Sigmoid colon (tissue), 7 donors: Measurements from ENCODE around the gene WHRN. TPM values are rescaled to one million over a fixed set of nuclear protein-coding genes. Genes with fewer than 3 reads are reported as not detected.

Experiments used
- DNase-seq: peaks from one replicate; pipeline ENCODE4 v3.0.0-alpha.2; 2019
- H3K27ac ChIP-seq, 4 donors: fragments of 200-600 bp; sonication (generic); one replicate each; pipeline ENCODE4 v1.5.1; 2016 to 2019; ENCODE audit warnings: mild to moderate bottlenecking in 1 of 4
- H3K27me3 ChIP-seq, 3 donors: fragments of 200-600 bp; sonication (generic); one replicate each; pipeline ENCODE4 v1.5.1; 2019; ENCODE audit warnings: mild to moderate bottlenecking in 1 of 3
- H3K36me3 ChIP-seq, 4 donors: fragments of 200-600 bp; sonication (generic); one replicate each; pipeline ENCODE4 v1.5.1; 2016 to 2019
- H3K4me1 ChIP-seq, 4 donors: fragments of 200-600 bp; sonication (generic); one replicate each; pipeline ENCODE4 v1.5.1; 2017 to 2019
- H3K4me3 ChIP-seq, 4 donors: fragments of 200-600 bp; sonication (generic); one replicate each; pipeline ENCODE4 v1.5.1; 2017 to 2019; ENCODE audit warnings: mild to moderate bottlenecking in 2 of 4, moderate library complexity in 1 of 4
- H3K9me3 ChIP-seq, 4 donors: fragments of 200-600 bp in 3 of 4; sonication (generic) in 3 of 4; one replicate each; pipeline versions ENCODE4 v1.5.1 to v1.6.1; 2013 to 2019
- CTCF ChIP-seq, 4 experiments: fragments of 450-650 bp in 3 of 4; fragments of 200-600 bp in 1 of 4; IDR thresholded peaks; one replicate each; pipeline ENCODE4 v1.5.1; 2016 to 2019; ENCODE audit warnings: antibody characterized with exemption in 4 of 4, mild to moderate bottlenecking in 3 of 4, moderate library complexity in 2 of 4
- EP300 ChIP-seq, 4 donors: sonication (generic); formaldehyde crosslinking; IDR thresholded peaks; one replicate each; pipeline ENCODE4 v1.6.1; 2017; ENCODE audit warnings: antibody characterized with exemption in 4 of 4
- POLR2A ChIP-seq, 2 donors: fragments of 450-650 bp; IDR thresholded peaks; one replicate each; pipeline ENCODE4 v1.6.1; 2016; ENCODE audit warnings: antibody characterized with exemption in 2 of 2, mild to moderate bottlenecking in 2 of 2, moderate library complexity in 2 of 2
- POLR2AphosphoS5 ChIP-seq, 4 donors: sonication (generic); formaldehyde crosslinking; IDR thresholded peaks; one replicate each; pipeline ENCODE4 v1.6.1; 2017; ENCODE audit warnings: antibody characterized with exemption in 4 of 4
- WGBS, 2 donors: extraction: QIAGEN DNeasy Blood & Tissue Kit; methylation state at CpG; one replicate each; pipeline ENCODE4 v1.1.7; 2013; 5-methylcytosine and 5-hydroxymethylcytosine counted together
- intact Hi-C: fragments of 100-400 bp; cut with DNase I; formaldehyde crosslinking; loops from one replicate; pipeline ENCODE4 v1.15.1; 2023
- polyA plus RNA-seq, 3 donors: library from polyadenylated mRNA; stranded (reverse); fragments of 200-250 nt; gene quantifications; one replicate each; pipeline ENCODE4 v1.2.3, GENCODE V29; 2013
- total RNA-seq, 4 donors: library from RNA; depleted of rRNA; stranded (reverse); fragments of >200 nt; gene quantifications; one replicate each; pipeline ENCODE4 v1.1.0, GENCODE V29; 2016
- donor health status: healthy with polysubstance abuse.
- donor health status: Bipolar disorder and iron deficiency.
- donor health status: healthy.

Gene WHRN
- total and polyA plus RNA-seq, 7 donors = 0.60 to 7.8 (median 5.4) TPM

- H3K4me3 ChIP-seq = no peak overlapping the region
- H3K4me1 ChIP-seq = peaks cover 0 to 17% (median 5%) of the 10 kb centered on the region in 4 donors
- no peaks in the 10 kb centered on the region for H3K27me3 ChIP-seq
- peaks cover 4 to 47% (median 10%) of the 10 kb centered on the region in 4 donors for H3K36me3 ChIP-seq
- DNase-seq = no peak
- intact Hi-C loops = no loop called here
- 79 to 81% methylated on average over 6 of the region's 6 CpGs for WGBS, 2 donors
- TF ChIP-seq POLR2AphosphoS5 (IDR thresholded peaks at IDR 0.05) (no peak), CTCF (IDR thresholded peaks at IDR 0.05) (no peak), POLR2A (IDR thresholded peaks at IDR 0.05) (no peak), EP300 (IDR thresholded peaks at IDR 0.05) (no peak)
- peak overlapping the region; percentile 9 to 49 (median 32) for H3K27ac ChIP-seq
- H3K9me3 ChIP-seq = no peaks in the 10 kb centered on the region
Measured at GRCh38 chr9:114367366-114367765, 137.9 kb downstream of the WHRN start.

GRCh38 chr9:114366334-114367128, 138.7 kb downstream of the WHRN start:
- Histone ChIP-seq H3K36me3 (peaks cover 12 to 55% (median 18%) of the 10 kb centered on the region in 4 donors), H3K4me1 (peaks cover 0 to 8% (median 0%) of the 10 kb centered on the region in 4 donors), H3K9me3 (no peaks in the 10 kb centered on the region), H3K27me3 (no peaks in the 10 kb centered on the region), H3K4me3 (no peak overlapping the region), H3K27ac (peak overlapping the region in 3 of 4 donors; percentile 9 to 58 (median 25))
- WGBS, 2 donors = 15 to 20% methylated on average over 10 of the region's 10 CpGs
- DNase-seq = no peak
- intact Hi-C loops = no loop called here
- TF ChIP-seq EP300 (IDR thresholded peaks at IDR 0.05) (no peak), POLR2AphosphoS5 (IDR thresholded peaks at IDR 0.05) (peak in 1 of 4 donors; percentile 24)

- H3K27ac ChIP-seq = peak overlapping the region in 1 of 4 donors; percentile 30
- peaks cover 22 to 69% (median 27%) of the 10 kb centered on the region in 4 donors for H3K36me3 ChIP-seq
- TF ChIP-seq POLR2AphosphoS5 (IDR thresholded peaks at IDR 0.05) = no peak
- TF ChIP-seq POLR2A (IDR thresholded peaks at IDR 0.05) = no peak
- no peak for TF ChIP-seq CTCF (IDR thresholded peaks at IDR 0.05)
- no peak for TF ChIP-seq EP300 (IDR thresholded peaks at IDR 0.05)
- H3K4me3 ChIP-seq = no peak overlapping the region
- 81 to 95% methylated on average over 2 of the region's 2 CpGs for WGBS, 2 donors
- intact Hi-C loops = no loop called here
- no peak for DNase-seq
- no peaks in the 10 kb centered on the region for H3K4me1 ChIP-seq
- H3K27me3 ChIP-seq = no peaks in the 10 kb centered on the region
- H3K9me3 ChIP-seq = no peaks in the 10 kb centered on the region
Measured at GRCh38 chr9:114365194-114365593, 140.1 kb downstream of the WHRN start.

GRCh38 chr9:114364134-114365041, 140.9 kb downstream of the WHRN start:
- H3K36me3 ChIP-seq = peaks cover 30 to 77% (median 35%) of the 10 kb centered on the region in 4 donors
- peak overlapping the region in 2 of 4 donors; percentile 0 to 30 for H3K27ac ChIP-seq
- TF ChIP-seq POLR2AphosphoS5 (IDR thresholded peaks at IDR 0.05) (no peak), POLR2A (IDR thresholded peaks at IDR 0.05) (no peak), CTCF (IDR thresholded peaks at IDR 0.05) (no peak), EP300 (IDR thresholded peaks at IDR 0.05) (no peak)
- no peak overlapping the region for H3K4me3 ChIP-seq
- intact Hi-C loops = no loop called here
- H3K9me3 ChIP-seq = no peaks in the 10 kb centered on the region
- no peaks in the 10 kb centered on the region for H3K27me3 ChIP-seq
- no peaks in the 10 kb centered on the region for H3K4me1 ChIP-seq
- DNase-seq = no peak
- WGBS, 2 donors = 58 to 70% methylated on average over 6 of the region's 6 CpGs

GRCh38 chr9:114363424-114363823, 141.8 kb downstream of the WHRN start:
- H3K27me3 ChIP-seq = no peaks in the 10 kb centered on the region
- intact Hi-C loops = no loop called here

More at GRCh38 chr9:114363424-114363823, 141.8 kb downstream of the WHRN start:
- Histone ChIP-seq H3K9me3 (no peaks in the 10 kb centered on the region), H3K4me3 (no peak overlapping the region), H3K27ac (no peak overlapping the region), H3K36me3 (peaks cover 35 to 83% (median 38%) of the 10 kb centered on the region in 4 donors), H3K4me1 (no peaks in the 10 kb centered on the region)
- no peak for DNase-seq
- TF ChIP-seq POLR2A (IDR thresholded peaks at IDR 0.05) (no peak), POLR2AphosphoS5 (IDR thresholded peaks at IDR 0.05) (no peak), CTCF (IDR thresholded peaks at IDR 0.05) (no peak), EP300 (IDR thresholded peaks at IDR 0.05) (no peak)
- WGBS, 2 donors = 55 to 58% methylated on average over 2 of the region's 2 CpGs
